ENCODE results near the gene LRP2BP. TPM values are rescaled to one million over a fixed set of nuclear protein-coding genes. Genes with fewer than 3 reads are reported as not detected.
"Not testable (repeated sequence)": the region's sequence is repeated elsewhere in the genome, so short reads cannot be mapped to it uniquely, and the experiment has no call there.

Gene LRP2BP
- total RNA-seq, 1 donor from 2014 or later: 0.35 TPM

GRCh38 chr4:185329879-185330510 lies 65.7 kb downstream of the LRP2BP start:
- not testable (repeated sequence) for DNase-seq (ENCODE audit: extremely low read depth, low read depth, low spot score)

GRCh38 chr4:185328586-185328985 lies 67.1 kb downstream of the LRP2BP start:
- no peak for DNase-seq (ENCODE audit: extremely low read depth, low read depth, low spot score)

- not testable (repeated sequence) for DNase-seq (ENCODE audit: extremely low read depth, low read depth, low spot score)
These were observed 70.0 kb downstream of the LRP2BP start for GRCh38 chr4:185325721-185326120.

GRCh38 chr4:185324361-185324760 lies 71.4 kb downstream of the LRP2BP start:
- DNase-seq (ENCODE audit: extremely low read depth, low read depth, low spot score): not testable (repeated sequence)

GRCh38 chr4:185323606-185324005 lies 72.1 kb downstream of the LRP2BP start:
- no peak for DNase-seq (ENCODE audit: extremely low read depth, low read depth, low spot score)

GRCh38 chr4:185322803-185323202 lies 72.9 kb downstream of the LRP2BP start:
- DNase-seq (ENCODE audit: extremely low read depth, low read depth, low spot score): no peak

- DNase-seq (ENCODE audit: extremely low read depth, low read depth, low spot score): no peak
These were observed 77.0 kb downstream of the LRP2BP start for GRCh38 chr4:185318679-185319078.

- DNase-seq (ENCODE audit: extremely low read depth, low read depth, low spot score): no peak
These were observed 77.8 kb downstream of the LRP2BP start for GRCh38 chr4:185317880-185318279.

- not testable (repeated sequence) for DNase-seq (ENCODE audit: extremely low read depth, low read depth, low spot score)
These were observed 78.3 kb downstream of the LRP2BP start for GRCh38 chr4:185317462-185317861.

Other genes starting within 250 kb of the LRP2BP start
- gene CFAP97, start 191.9 kb downstream of the LRP2BP start, total RNA-seq: 12.4 and 16.1 TPM in 2 replicates
- 17.3 and 17.4 TPM in 2 replicates for gene SNX25, start 186.3 kb downstream of the LRP2BP start, total RNA-seq
- 6.8 and 11.4 TPM in 2 replicates for gene ANKRD37, start 917 bp upstream of the LRP2BP start, total RNA-seq
- 17.2 and 31.0 TPM in 2 replicates for gene UFSP2, start 30.0 kb upstream of the LRP2BP start, total RNA-seq
- 0.41 TPM in 1 of 2 replicates, not detected in the other for gene CCDC110, start 75.8 kb upstream of the LRP2BP start, total RNA-seq
- gene PDLIM3, start 139.6 kb upstream of the LRP2BP start, total RNA-seq: 11.4 and 36.2 TPM in 2 replicates

Data from glomerular endothelial cell (primary cell).